HEK293 (cell line): ENCODE results near the gene HMG20A.

Source experiments
- MYNN ChIP-seq: fragments of 450-650 bp; formaldehyde crosslinking; IDR thresholded peaks from 2 replicates; pipeline ENCODE4 v1.5.1; 2016; ENCODE audit warnings: missing biosample characterization, missing genetic modification characterization, borderline replicate concordance
- YY1 ChIP-seq: fragments of 450-650 bp; formaldehyde crosslinking; IDR thresholded peaks from 2 replicates; pipeline ENCODE4 v1.5.1; 2018; ENCODE audit warnings: missing biosample characterization, missing genetic modification characterization
- ZFHX2 ChIP-seq: fragments of 450-650 bp; formaldehyde crosslinking; conservative IDR thresholded peaks from 2 replicates; pipeline ENCODE4 v1.5.1; 2016; ENCODE audit warnings: missing biosample characterization, missing genetic modification characterization
- ZNF121 ChIP-seq: fragments of 450-650 bp; formaldehyde crosslinking; IDR thresholded peaks from 2 replicates; pipeline ENCODE4 v1.5.1; 2016; ENCODE audit warnings: missing biosample characterization, missing genetic modification characterization
- ZNF629 ChIP-seq: fragments of 450-650 bp; formaldehyde crosslinking; IDR thresholded peaks from 2 replicates; pipeline ENCODE4 v1.5.1; 2017; ENCODE audit warnings: missing biosample characterization, missing genetic modification characterization
- TF ChIP-seq, protein P1 (sequence below): fragments of 450-650 bp; formaldehyde crosslinking; IDR thresholded peaks from 2 replicates; pipeline ENCODE4 v1.5.1; 2016; ENCODE audit warnings: missing biosample characterization, missing genetic modification characterization
- TF ChIP-seq, protein P2 (sequence below): fragments of 450-650 bp; formaldehyde crosslinking; IDR thresholded peaks from 2 replicates; pipeline ENCODE4 v1.5.1; 2016; ENCODE audit warnings: missing biosample characterization, missing genetic modification characterization
- TF ChIP-seq, protein P3 (sequence below): fragments of 450-650 bp; formaldehyde crosslinking; IDR thresholded peaks from 2 replicates; pipeline ENCODE4 v1.5.1; 2016; ENCODE audit warnings: missing biosample characterization, missing genetic modification characterization
- TF ChIP-seq, protein P4 (sequence below): fragments of 450-650 bp; formaldehyde crosslinking; IDR thresholded peaks from 2 replicates; pipeline ENCODE4 v1.5.1; 2016; ENCODE audit warnings: missing biosample characterization, missing genetic modification characterization

DNA sequence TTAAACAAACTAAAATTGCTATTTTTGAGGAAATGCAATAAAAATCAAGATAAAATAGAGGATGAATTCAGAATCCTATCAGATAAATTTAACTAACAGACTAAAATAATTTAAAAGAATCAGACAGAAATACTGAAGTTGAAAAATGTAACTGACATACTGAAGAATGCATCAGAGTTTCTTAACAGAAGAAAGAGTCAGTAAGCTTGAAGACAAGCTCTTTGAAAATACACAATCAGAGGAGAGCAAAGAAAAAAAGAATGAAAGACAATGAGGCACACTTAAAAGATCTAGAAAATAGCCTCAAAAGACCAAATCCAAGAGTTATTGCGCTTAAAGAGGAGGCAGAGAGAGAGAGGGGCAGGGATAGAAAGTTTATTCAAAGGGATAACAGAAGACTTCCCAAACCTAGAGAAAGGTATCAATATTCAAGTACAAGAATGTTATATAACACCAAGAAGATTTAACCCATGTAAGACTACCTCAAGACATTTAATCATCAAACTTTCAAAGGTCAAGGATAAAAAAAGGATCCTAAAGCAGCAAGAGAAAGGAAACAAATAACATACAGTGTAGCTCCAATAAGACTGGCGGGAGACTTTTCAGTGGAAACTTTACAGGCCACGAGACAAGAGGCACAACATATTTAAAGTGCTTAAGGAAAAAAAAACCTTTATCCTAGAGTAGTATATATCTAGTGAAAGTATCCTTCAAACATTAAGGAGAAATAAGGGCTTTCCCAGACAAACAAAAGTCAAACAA is 25.5 kb upstream of the HMG20A start:
- TF ChIP-seq, protein P1, sequence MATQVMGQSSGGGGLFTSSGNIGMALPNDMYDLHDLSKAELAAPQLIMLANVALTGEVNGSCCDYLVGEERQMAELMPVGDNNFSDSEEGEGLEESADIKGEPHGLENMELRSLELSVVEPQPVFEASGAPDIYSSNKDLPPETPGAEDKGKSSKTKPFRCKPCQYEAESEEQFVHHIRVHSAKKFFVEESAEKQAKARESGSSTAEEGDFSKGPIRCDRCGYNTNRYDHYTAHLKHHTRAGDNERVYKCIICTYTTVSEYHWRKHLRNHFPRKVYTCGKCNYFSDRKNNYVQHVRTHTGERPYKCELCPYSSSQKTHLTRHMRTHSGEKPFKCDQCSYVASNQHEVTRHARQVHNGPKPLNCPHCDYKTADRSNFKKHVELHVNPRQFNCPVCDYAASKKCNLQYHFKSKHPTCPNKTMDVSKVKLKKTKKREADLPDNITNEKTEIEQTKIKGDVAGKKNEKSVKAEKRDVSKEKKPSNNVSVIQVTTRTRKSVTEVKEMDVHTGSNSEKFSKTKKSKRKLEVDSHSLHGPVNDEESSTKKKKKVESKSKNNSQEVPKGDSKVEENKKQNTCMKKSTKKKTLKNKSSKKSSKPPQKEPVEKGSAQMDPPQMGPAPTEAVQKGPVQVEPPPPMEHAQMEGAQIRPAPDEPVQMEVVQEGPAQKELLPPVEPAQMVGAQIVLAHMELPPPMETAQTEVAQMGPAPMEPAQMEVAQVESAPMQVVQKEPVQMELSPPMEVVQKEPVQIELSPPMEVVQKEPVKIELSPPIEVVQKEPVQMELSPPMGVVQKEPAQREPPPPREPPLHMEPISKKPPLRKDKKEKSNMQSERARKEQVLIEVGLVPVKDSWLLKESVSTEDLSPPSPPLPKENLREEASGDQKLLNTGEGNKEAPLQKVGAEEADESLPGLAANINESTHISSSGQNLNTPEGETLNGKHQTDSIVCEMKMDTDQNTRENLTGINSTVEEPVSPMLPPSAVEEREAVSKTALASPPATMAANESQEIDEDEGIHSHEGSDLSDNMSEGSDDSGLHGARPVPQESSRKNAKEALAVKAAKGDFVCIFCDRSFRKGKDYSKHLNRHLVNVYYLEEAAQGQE (tag by site-specific recombination), result no peak
- TF ChIP-seq, protein P2, sequence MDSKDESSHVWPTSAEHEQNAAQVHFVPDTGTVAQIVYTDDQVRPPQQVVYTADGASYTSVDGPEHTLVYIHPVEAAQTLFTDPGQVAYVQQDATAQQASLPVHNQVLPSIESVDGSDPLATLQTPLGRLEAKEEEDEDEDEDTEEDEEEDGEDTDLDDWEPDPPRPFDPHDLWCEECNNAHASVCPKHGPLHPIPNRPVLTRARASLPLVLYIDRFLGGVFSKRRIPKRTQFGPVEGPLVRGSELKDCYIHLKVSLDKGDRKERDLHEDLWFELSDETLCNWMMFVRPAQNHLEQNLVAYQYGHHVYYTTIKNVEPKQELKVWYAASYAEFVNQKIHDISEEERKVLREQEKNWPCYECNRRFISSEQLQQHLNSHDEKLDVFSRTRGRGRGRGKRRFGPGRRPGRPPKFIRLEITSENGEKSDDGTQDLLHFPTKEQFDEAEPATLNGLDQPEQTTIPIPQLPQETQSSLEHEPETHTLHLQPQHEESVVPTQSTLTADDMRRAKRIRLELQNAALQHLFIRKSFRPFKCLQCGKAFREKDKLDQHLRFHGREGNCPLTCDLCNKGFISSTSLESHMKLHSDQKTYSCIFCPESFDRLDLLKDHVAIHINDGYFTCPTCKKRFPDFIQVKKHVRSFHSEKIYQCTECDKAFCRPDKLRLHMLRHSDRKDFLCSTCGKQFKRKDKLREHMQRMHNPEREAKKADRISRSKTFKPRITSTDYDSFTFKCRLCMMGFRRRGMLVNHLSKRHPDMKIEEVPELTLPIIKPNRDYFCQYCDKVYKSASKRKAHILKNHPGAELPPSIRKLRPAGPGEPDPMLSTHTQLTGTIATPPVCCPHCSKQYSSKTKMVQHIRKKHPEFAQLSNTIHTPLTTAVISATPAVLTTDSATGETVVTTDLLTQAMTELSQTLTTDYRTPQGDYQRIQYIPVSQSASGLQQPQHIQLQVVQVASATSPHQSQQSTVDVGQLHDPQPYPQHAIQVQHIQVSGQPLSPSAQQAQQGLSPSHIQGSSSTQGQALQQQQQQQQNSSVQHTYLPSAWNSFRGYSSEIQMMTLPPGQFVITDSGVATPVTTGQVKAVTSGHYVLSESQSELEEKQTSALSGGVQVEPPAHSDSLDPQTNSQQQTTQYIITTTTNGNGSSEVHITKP (tag by site-specific recombination), result no peak
- TF ChIP-seq YY1 (tag by site-specific recombination), result no peak
- no peak for TF ChIP-seq ZNF629 (tag by site-specific recombination)
- no peak for TF ChIP-seq ZFHX2 (tag by site-specific recombination)
- TF ChIP-seq, protein P3, sequence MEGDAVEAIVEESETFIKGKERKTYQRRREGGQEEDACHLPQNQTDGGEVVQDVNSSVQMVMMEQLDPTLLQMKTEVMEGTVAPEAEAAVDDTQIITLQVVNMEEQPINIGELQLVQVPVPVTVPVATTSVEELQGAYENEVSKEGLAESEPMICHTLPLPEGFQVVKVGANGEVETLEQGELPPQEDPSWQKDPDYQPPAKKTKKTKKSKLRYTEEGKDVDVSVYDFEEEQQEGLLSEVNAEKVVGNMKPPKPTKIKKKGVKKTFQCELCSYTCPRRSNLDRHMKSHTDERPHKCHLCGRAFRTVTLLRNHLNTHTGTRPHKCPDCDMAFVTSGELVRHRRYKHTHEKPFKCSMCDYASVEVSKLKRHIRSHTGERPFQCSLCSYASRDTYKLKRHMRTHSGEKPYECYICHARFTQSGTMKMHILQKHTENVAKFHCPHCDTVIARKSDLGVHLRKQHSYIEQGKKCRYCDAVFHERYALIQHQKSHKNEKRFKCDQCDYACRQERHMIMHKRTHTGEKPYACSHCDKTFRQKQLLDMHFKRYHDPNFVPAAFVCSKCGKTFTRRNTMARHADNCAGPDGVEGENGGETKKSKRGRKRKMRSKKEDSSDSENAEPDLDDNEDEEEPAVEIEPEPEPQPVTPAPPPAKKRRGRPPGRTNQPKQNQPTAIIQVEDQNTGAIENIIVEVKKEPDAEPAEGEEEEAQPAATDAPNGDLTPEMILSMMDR (tag by site-specific recombination), result no peak
- no peak for TF ChIP-seq MYNN
- no peak for TF ChIP-seq ZNF121 (tag by site-specific recombination)
- TF ChIP-seq, protein P4, sequence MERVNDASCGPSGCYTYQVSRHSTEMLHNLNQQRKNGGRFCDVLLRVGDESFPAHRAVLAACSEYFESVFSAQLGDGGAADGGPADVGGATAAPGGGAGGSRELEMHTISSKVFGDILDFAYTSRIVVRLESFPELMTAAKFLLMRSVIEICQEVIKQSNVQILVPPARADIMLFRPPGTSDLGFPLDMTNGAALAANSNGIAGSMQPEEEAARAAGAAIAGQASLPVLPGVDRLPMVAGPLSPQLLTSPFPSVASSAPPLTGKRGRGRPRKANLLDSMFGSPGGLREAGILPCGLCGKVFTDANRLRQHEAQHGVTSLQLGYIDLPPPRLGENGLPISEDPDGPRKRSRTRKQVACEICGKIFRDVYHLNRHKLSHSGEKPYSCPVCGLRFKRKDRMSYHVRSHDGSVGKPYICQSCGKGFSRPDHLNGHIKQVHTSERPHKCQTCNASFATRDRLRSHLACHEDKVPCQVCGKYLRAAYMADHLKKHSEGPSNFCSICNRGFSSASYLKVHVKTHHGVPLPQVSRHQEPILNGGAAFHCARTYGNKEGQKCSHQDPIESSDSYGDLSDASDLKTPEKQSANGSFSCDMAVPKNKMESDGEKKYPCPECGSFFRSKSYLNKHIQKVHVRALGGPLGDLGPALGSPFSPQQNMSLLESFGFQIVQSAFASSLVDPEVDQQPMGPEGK (tag by site-specific recombination), result no peak
